Thymus (tissue), 11 donors: ENCODE measurements around the gene SEPTIN10. TPM values are rescaled to one million over a fixed set of nuclear protein-coding genes. Genes with fewer than 3 reads are reported as not detected.
A peak's percentile ranks its signal among the peaks of the same experiment; 100 is the strongest.

Experiments used
- DNase-seq, 9 donors: peaks; one replicate each; pipeline ENCODE4 v3.0.0-alpha.2; 2013; ENCODE audit warnings: low spot score in 9 of 9, low read depth in 6 of 9, missing footprints in 1 of 9
- H3K27ac ChIP-seq, 2 donors: one replicate each; pipeline ENCODE4 v1.5.1; 2013; ENCODE audit warnings: control low read depth in 1 of 2, low read depth in 1 of 2, low read length in 1 of 2, mild to moderate bottlenecking in 1 of 2, moderate library complexity in 1 of 2
- H3K27me3 ChIP-seq, 2 donors: one replicate each; pipeline ENCODE4 v1.5.1; 2013; ENCODE audit warnings: low read length in 1 of 2; ENCODE audit not compliant: control insufficient read depth in 2 of 2, insufficient read depth in 1 of 2
- H3K36me3 ChIP-seq, 2 donors: one replicate each; pipeline ENCODE4 v1.5.1; 2013; ENCODE audit warnings: low read length in 1 of 2, mild to moderate bottlenecking in 1 of 2, moderate library complexity in 1 of 2; ENCODE audit not compliant: control insufficient read depth in 2 of 2, insufficient read depth in 2 of 2
- H3K4me1 ChIP-seq, 2 donors: one replicate each; pipeline ENCODE4 v1.5.1; 2013; ENCODE audit warnings: low read length in 2 of 2; ENCODE audit not compliant: control insufficient read depth in 2 of 2, insufficient read depth in 2 of 2
- H3K4me3 ChIP-seq, 2 donors: one replicate each; pipeline ENCODE4 v1.5.1; 2013; ENCODE audit warnings: low read length in 2 of 2, control low read depth in 1 of 2, mild to moderate bottlenecking in 1 of 2
- H3K9me3 ChIP-seq, 2 donors: one replicate each; pipeline ENCODE4 v1.5.1; 2013; ENCODE audit warnings: low read length in 1 of 2, mild to moderate bottlenecking in 1 of 2; ENCODE audit not compliant: control insufficient read depth in 2 of 2, insufficient read depth in 1 of 2
- WGBS: extraction: QIAGEN DNeasy Blood & Tissue Kit; methylation state at CpG from one replicate; pipeline ENCODE4 v1.1.7; 2013; 5-methylcytosine and 5-hydroxymethylcytosine counted together
- polyA plus RNA-seq: library from polyadenylated mRNA; stranded (reverse); fragments of 200-250 nt; gene quantifications from one replicate; pipeline ENCODE4 v1.2.3, GENCODE V29; 2013
- total RNA-seq: library from RNA; stranded (reverse); fragments of 120-200 nt; gene quantifications from one replicate; pipeline ENCODE4 v1.2.4, GENCODE V29; 2013
- donor health status: healthy.

The SEPTIN10 gene
- total and polyA plus RNA-seq, 2 donors = 27.3 to 42.4 TPM

DNA sequence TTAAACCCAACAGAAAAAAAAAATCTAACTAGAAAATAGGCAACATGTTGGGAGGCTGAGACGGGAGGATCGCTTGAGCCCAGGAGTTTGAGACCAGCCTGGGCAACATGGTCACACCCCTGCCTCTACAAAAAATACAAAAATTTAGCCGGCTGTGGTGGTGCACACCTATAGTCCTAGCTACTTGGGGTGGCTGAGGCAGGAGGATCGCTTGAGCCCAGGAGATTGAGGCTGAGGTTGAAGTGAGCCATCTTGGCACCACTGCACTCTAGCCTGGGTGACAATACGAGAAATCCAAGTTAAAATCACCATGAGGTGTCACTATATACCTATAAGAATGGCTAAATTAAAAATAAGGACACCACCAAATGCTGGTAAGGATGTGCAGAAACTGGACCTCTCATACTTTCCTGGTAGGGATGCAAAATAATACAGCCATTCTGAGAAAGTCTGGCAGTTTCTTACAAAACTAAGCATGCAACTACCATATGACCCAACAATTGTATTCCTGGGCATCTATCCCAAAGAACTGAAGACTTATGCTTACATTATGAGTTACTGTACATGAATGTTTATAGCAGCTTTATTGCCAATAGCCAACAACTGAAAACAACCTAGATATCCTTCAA is 2.2 kb downstream of the SEPTIN10 start:
- H3K36me3 ChIP-seq = no peaks in the 10 kb centered on the region
- peaks cover 3 to 6% of the 10 kb centered on the region in 2 donors for H3K4me1 ChIP-seq
- no peak overlapping the region for H3K27ac ChIP-seq
- no peak overlapping the region for H3K4me3 ChIP-seq
- no peak for DNase-seq
- 85% methylated on average over 5 of the region's 5 CpGs for WGBS
- peaks cover 3 to 7% of the 10 kb centered on the region in 2 donors for H3K9me3 ChIP-seq
- peaks cover 47 to 73% of the 10 kb centered on the region in 2 donors for H3K27me3 ChIP-seq

DNA sequence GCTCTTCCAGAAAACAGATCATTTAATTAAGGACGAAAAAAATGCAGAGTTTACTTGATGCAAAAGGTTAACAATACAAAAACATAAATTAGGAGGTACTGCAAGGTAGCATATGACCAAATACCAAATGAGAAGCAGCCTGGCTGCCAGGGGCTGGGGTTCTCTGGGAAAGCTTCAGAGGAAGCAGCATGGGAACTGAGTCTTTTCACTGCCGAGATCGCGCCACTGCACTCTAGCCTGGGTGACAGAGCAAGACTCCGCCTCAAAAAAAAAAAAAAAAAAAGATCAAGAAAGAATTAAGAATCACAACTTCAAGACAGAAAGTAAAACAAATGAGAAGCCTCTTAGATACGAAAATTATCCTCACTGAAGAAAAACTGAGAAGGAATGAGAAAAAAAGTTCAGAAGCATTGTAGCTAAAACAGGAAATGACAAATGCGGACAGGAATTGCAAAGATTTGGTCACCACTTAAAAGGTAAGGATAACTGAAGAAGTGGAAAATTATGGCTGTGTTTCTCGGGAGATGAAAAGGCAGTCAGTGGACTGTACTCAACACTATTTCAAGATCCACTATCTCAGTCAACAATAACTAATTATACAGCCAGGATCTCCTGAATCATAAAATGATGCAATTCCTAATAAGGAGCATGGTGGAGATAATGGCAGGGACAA is 4.3 kb downstream of the SEPTIN10 start:
- no peak for DNase-seq
- Histone ChIP-seq H3K36me3 (no peaks in the 10 kb centered on the region), H3K27ac (peak overlapping the region in 1 of 2 donors; percentile 31), H3K4me1 (peaks cover 0 to 4% of the 10 kb centered on the region in 2 donors), H3K27me3 (peaks cover 30 to 52% of the 10 kb centered on the region in 2 donors), H3K4me3 (no peak overlapping the region), H3K9me3 (no peaks in the 10 kb centered on the region)
- 36% methylated on average over 8 of the region's 8 CpGs for WGBS

DNA sequence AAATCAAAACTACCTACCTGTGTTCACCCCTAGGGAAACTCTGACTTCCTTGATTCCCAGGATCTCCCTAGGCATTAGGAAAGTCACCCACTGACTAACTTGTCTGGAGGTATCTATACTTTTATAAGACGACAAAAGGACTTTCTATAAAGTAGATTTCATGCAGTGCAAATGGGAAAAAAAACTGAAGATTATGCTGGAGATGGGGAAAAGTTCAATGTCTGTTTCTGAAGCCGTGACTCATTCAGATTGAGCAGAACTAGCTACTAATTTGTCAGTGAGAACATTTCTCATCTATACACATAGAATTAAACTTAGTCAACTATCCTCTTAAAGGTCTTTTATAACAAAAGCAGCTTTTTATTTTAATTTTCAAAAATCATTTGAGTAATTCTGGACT is 6.0 kb downstream of the SEPTIN10 start:
- no peaks in the 10 kb centered on the region for H3K36me3 ChIP-seq
- peaks cover 12 to 37% of the 10 kb centered on the region in 2 donors for H3K27me3 ChIP-seq
- no peak overlapping the region for H3K27ac ChIP-seq
- no peak overlapping the region for H3K4me3 ChIP-seq
- no peaks in the 10 kb centered on the region for H3K4me1 ChIP-seq
- WGBS = 93% methylated on average over 2 of the region's 2 CpGs
- DNase-seq = no peak
- H3K9me3 ChIP-seq = no peaks in the 10 kb centered on the region

DNA sequence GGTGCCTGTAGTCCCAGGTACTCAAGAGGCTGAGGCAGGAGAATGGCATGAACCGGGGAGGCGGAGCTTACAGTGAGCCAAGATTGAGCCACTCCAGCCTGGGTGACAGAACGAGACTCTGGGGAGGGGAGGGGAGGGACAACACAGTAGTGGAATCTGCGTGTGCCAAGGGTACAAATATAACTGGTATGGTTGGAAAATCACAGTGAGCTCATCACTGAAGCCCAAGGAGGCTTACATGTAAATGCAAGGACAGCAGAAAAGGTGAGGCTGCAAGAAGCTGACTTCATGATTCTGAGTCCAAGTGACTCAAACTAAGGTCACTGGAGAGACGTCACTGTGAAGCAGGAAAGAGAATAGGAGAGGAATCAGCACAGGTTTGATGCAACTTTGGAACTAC is 9.2 kb downstream of the SEPTIN10 start:
- Histone ChIP-seq H3K9me3 (no peaks in the 10 kb centered on the region), H3K4me1 (no peaks in the 10 kb centered on the region), H3K27ac (no peak overlapping the region), H3K4me3 (no peak overlapping the region), H3K27me3 (peaks cover 2 to 14% of the 10 kb centered on the region in 2 donors), H3K36me3 (no peaks in the 10 kb centered on the region)
- WGBS = 93% methylated on average over 5 of the region's 5 CpGs
- DNase-seq = no peak

DNA sequence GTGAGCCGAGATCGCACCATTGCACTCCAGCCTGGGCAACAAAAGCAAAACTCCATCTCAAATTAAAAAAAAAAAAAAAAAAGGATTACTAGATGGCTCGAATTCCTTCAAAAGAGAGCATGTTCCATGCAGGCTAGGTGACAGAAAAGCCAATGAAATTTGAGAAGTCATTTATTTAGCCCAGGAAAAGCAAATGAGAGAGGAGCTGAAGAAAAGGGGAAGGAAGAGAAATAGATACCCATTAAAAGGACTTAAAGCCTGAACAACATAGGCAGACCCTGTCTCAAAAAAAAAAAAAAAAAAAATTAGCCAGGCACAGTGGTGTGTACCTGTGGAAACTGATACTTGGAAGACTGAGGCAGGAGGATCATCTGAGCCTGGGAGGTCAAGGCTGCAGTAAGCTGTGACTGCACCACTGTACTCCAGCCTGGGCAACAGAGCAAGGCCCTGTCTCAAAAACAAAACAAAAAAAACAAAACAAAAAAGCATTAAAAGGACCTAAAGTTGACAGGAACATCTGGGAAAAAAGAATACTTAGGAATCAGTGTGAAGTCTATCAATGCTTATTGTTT is 11.1 kb downstream of the SEPTIN10 start:
- H3K9me3 ChIP-seq = no peaks in the 10 kb centered on the region
- 93% methylated on average over 3 of the region's 3 CpGs for WGBS
- H3K4me1 ChIP-seq = no peaks in the 10 kb centered on the region
- peaks cover 2 to 5% of the 10 kb centered on the region in 2 donors for H3K27me3 ChIP-seq
- no peaks in the 10 kb centered on the region for H3K36me3 ChIP-seq
- no peak overlapping the region for H3K27ac ChIP-seq
- no peak for DNase-seq
- no peak overlapping the region for H3K4me3 ChIP-seq

DNA sequence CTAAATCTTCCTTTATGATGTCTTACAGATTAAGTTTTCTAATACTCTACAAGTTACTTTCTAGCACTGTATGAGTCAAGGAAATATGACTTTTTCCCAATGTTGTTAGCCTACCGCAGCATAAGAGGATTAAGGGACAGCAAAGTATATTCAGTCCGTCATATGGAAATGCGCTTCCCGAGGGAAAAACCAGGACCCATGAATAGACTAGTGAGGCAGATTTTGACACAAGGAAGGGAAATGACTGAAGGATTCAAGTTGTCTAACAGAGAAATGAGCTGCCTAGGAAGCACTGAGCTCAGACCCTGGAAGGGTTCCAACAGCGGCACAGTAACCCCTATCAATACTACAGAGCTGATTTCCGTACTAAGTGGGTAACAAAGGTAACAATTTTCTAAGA is 12.0 kb downstream of the SEPTIN10 start:
- WGBS = 96% methylated on average over 6 of the region's 6 CpGs
- no peak overlapping the region for H3K27ac ChIP-seq

DNA sequence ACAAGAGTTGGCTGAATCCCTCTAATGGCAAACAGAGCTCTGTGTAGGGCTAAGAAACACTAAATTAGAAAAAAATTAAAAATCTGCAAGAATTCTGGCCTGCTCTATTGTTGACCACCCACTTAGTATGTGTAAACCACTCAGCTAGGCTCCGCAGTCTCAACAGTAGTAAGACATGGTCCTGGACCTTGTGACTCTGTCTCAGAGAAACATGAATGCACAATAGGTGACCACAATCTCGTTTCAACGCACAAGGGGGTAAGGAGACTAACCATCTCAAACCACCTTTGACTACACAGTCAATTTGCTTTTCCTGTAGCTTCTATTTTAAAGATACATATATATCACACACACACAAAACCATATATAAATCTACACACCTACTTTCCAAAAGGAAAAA is 16.5 kb downstream of the SEPTIN10 start:
- DNase-seq = no peak
- H3K4me1 ChIP-seq = no peaks in the 10 kb centered on the region
- 91% methylated on average over 3 of the region's 3 CpGs for WGBS
- H3K9me3 ChIP-seq = no peaks in the 10 kb centered on the region
- no peak overlapping the region for H3K27ac ChIP-seq
- no peak overlapping the region for H3K4me3 ChIP-seq
- H3K36me3 ChIP-seq = no peaks in the 10 kb centered on the region
- peaks cover 0 to 5% of the 10 kb centered on the region in 2 donors for H3K27me3 ChIP-seq

More for the DNA sequence above, 12.0 kb downstream of the SEPTIN10 start:
- Histone ChIP-seq H3K9me3 (no peaks in the 10 kb centered on the region), H3K36me3 (no peaks in the 10 kb centered on the region), H3K27me3 (peaks cover 0 to 5% of the 10 kb centered on the region in 2 donors), H3K4me3 (no peak overlapping the region), H3K4me1 (no peaks in the 10 kb centered on the region)
- no peak for DNase-seq

DNA sequence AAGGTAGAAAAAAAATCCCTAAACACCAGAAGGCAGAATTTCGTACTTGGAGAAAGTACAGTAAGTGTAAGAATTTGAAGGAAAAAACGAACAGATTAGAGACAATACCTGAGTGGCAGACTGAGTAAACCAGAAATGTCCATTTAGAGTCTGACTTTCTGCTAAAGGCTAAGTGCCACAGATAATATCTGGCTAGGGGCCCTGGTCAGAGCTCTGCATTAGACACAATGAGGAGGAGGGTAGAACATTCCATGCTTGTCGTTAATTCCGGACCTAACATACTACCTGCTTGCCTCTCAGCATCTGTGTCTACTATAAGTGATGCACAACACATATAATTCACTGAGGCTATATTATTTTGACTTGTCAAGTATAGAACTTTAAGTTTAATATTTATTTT is 18.1 kb downstream of the SEPTIN10 start:
- DNase-seq = no peak
- Histone ChIP-seq H3K27ac (no peak overlapping the region), H3K9me3 (no peaks in the 10 kb centered on the region), H3K27me3 (peaks cover 0 to 3% of the 10 kb centered on the region in 2 donors), H3K4me1 (no peaks in the 10 kb centered on the region), H3K4me3 (no peak overlapping the region), H3K36me3 (no peaks in the 10 kb centered on the region)
- 96% methylated on average over 4 of the region's 4 CpGs for WGBS

DNA sequence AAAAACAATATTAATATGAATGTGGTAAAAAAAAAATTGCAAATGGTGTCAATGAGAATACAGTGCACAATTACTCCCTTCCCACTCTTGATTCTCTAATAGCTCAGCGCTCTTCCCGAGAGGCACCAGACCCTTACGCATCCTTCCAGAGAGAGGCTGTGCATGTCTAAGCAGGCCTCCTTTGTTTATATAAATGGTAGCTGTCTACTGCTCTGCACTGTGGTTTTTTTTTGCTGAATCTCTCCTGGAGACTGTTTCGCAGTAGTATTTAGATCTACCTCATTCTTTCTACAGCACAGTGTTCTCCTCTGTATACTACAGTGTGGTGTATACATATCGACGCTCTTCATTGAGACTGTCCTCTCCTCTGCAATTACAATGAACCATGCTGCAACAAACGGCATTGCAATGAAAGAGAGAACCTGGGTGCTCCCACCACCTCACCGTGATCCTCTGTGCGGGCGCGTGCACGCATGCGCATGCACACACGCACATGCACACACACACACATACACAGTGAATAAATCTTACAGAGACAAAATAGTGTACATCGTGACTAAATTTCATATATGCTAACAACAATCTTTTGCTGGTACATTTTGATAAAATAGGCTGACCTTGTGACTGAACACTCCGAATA is 19.4 kb downstream of the SEPTIN10 start:
- Histone ChIP-seq H3K27me3 (no peaks in the 10 kb centered on the region), H3K27ac (no peak overlapping the region), H3K36me3 (no peaks in the 10 kb centered on the region), H3K9me3 (no peaks in the 10 kb centered on the region), H3K4me1 (no peaks in the 10 kb centered on the region), H3K4me3 (no peak overlapping the region)
- WGBS = 92% methylated on average over 16 of the region's 16 CpGs
- DNase-seq = no peak
